MM.1S (cell line): ENCODE data around the gene RAB20.

Experiments used
- DNase-seq: peaks from one replicate; pipeline ENCODE4 v3.0.0-alpha.2; 2015
- H2AFZ ChIP-seq: fragments of 300-600 bp; sonication (generic); 2 replicates; pipeline ENCODE4 v1.6.0; 2016; ENCODE audit warnings: antibody characterized with exemption, low read length
- H3F3A ChIP-seq: fragments of 300-600 bp; sonication (generic); 2 replicates; pipeline ENCODE4 v1.6.1; 2016; ENCODE audit warnings: mild to moderate bottlenecking, antibody characterized with exemption, low read length, moderate library complexity, mixed read lengths; ENCODE audit not compliant: insufficient read depth
- H3K27ac ChIP-seq: fragments of 300-600 bp; sonication (generic); 2 replicates; pipeline ENCODE4 v1.5.1; 2016; ENCODE audit warnings: mild to moderate bottlenecking, low read length
- H3K27me3 ChIP-seq: fragments of 300-600 bp; sonication (generic); replicated peaks from 2 replicates; pipeline ENCODE4 v1.6.0; 2016; ENCODE audit warnings: low read length; ENCODE audit not compliant: insufficient read depth
- H3K36me3 ChIP-seq: fragments of 300-600 bp; sonication (generic); replicated peaks from 2 replicates; pipeline ENCODE4 v1.6.1; 2016; ENCODE audit warnings: mild to moderate bottlenecking, low read length, mixed read lengths; ENCODE audit not compliant: insufficient read depth
- H3K4me1 ChIP-seq: fragments of 300-600 bp; sonication (generic); 2 replicates; pipeline ENCODE4 v1.6.1; 2016; ENCODE audit warnings: low read length, mixed read lengths
- H3K4me2 ChIP-seq: fragments of 300-600 bp; sonication (generic); 2 replicates; pipeline ENCODE4 v1.6.0; 2016; ENCODE audit warnings: low read depth, low read length
- H3K4me3 ChIP-seq: fragments of 300-600 bp; sonication (generic); 2 replicates; pipeline ENCODE4 v1.5.1; 2016; ENCODE audit warnings: low read length, mixed read lengths
- H3K79me2 ChIP-seq: fragments of 300-600 bp; sonication (generic); 2 replicates; pipeline ENCODE4 v1.6.1; 2016; ENCODE audit warnings: mixed run types, low read length, mixed read lengths
- H3K9ac ChIP-seq: fragments of 300-600 bp; sonication (generic); 2 replicates; pipeline ENCODE4 v1.6.1; 2016; ENCODE audit warnings: low read length, mixed read lengths
- H3K9me2 ChIP-seq: fragments of 300-600 bp; sonication (generic); replicated peaks from 2 replicates; pipeline ENCODE4 v1.6.1; 2016; ENCODE audit warnings: mild to moderate bottlenecking, low read length, mixed read lengths; ENCODE audit not compliant: insufficient read depth
- H3K9me3 ChIP-seq: fragments of 300-600 bp; sonication (generic); replicated peaks from 2 replicates; pipeline ENCODE4 v1.6.1; 2016; ENCODE audit warnings: mild to moderate bottlenecking, low read length, mixed read lengths; ENCODE audit not compliant: insufficient read depth
- H4K20me1 ChIP-seq: fragments of 300-600 bp; sonication (generic); 2 replicates; pipeline ENCODE4 v1.6.1; 2016; ENCODE audit warnings: mild to moderate bottlenecking, low read length, moderate library complexity, mixed read lengths; ENCODE audit not compliant: insufficient read depth
- CTCF ChIP-seq: fragments of 300-600 bp; sonication (generic); IDR thresholded peaks from 2 replicates; pipeline ENCODE4 v1.5.1; 2016; ENCODE audit warnings: antibody characterized with exemption, low read length, mixed read lengths
- EZH2 ChIP-seq: fragments of 300-600 bp; sonication (generic); optimal IDR thresholded peaks from 2 replicates; pipeline ENCODE3; 2017; ENCODE audit warnings: low read depth, mild to moderate bottlenecking, antibody characterized with exemption, low read length, mixed read lengths
- EZH2phosphoT487 ChIP-seq: fragments of 300-600 bp; sonication (generic); IDR thresholded peaks from 2 replicates; pipeline ENCODE4 v1.6.1; 2018; ENCODE audit warnings: antibody characterized with exemption, low read length

The RAB20 gene

GRCh38 chr13:110597041-110597689, 35.6 kb upstream of the RAB20 start:
- Histone ChIP-seq H3K27ac (no peak overlapping the region), H3K9me3 (no peaks in the 10 kb centered on the region), H3K4me3 (no peak overlapping the region), H3K4me2 (no peak overlapping the region), H4K20me1 (no peaks in the 10 kb centered on the region), H2AFZ (no peak overlapping the region), H3K9ac (no peak overlapping the region), H3K27me3 (no peaks in the 10 kb centered on the region), H3F3A (no peaks in the 10 kb centered on the region), H3K79me2 (no peaks in the 10 kb centered on the region), H3K36me3 (no peaks in the 10 kb centered on the region), H3K4me1 (no peaks in the 10 kb centered on the region), H3K9me2 (no peaks in the 10 kb centered on the region)
- TF ChIP-seq EZH2phosphoT487 = no peak
- TF ChIP-seq CTCF = no peak
- TF ChIP-seq EZH2 = no peak
- no peak for DNase-seq

GRCh38 chr13:110593430-110594130, 32.1 kb upstream of the RAB20 start:
- H3K9me3 ChIP-seq = no peaks in the 10 kb centered on the region
- peaks cover 3% of the 10 kb centered on the region; the same call in 1 of the 2 replicates for H3K4me1 ChIP-seq
- DNase-seq = peak; percentile 69
- H3K9ac ChIP-seq = no peak overlapping the region
- no peaks in the 10 kb centered on the region for H3K79me2 ChIP-seq
- no peaks in the 10 kb centered on the region for H3K27me3 ChIP-seq
- H3K4me2 ChIP-seq = no peak overlapping the region
- H4K20me1 ChIP-seq = no peaks in the 10 kb centered on the region
- no peaks in the 10 kb centered on the region for H3F3A ChIP-seq
- peak; percentile 60 for TF ChIP-seq CTCF
- TF ChIP-seq EZH2phosphoT487 = no peak
- TF ChIP-seq EZH2 = no peak
- H3K9me2 ChIP-seq = no peaks in the 10 kb centered on the region
- H2AFZ ChIP-seq = no peak overlapping the region
- H3K27ac ChIP-seq = no peak overlapping the region
- H3K36me3 ChIP-seq = no peaks in the 10 kb centered on the region
- H3K4me3 ChIP-seq = no peak overlapping the region

- no peaks in the 10 kb centered on the region for H3K9me3 ChIP-seq
- TF ChIP-seq EZH2phosphoT487 (no peak), CTCF (no peak), EZH2 (no peak)
- no peaks in the 10 kb centered on the region for H4K20me1 ChIP-seq
- no peak overlapping the region for H3K4me3 ChIP-seq
- H3K27ac ChIP-seq = no peak overlapping the region
- no peaks in the 10 kb centered on the region for H3K36me3 ChIP-seq
- H3F3A ChIP-seq = no peaks in the 10 kb centered on the region
- DNase-seq = no peak
- H3K4me1 ChIP-seq = peaks cover 3% of the 10 kb centered on the region; the same call in 1 of the 2 replicates
- H3K27me3 ChIP-seq = no peaks in the 10 kb centered on the region
- no peak overlapping the region for H3K9ac ChIP-seq
- H3K79me2 ChIP-seq = no peaks in the 10 kb centered on the region
- H3K4me2 ChIP-seq = no peak overlapping the region
- H2AFZ ChIP-seq = no peak overlapping the region
- no peaks in the 10 kb centered on the region for H3K9me2 ChIP-seq
Observed at GRCh38 chr13:110592665-110593064, 31.1 kb upstream of the RAB20 start.
